Measurements from ENCODE around the gene MTFR1L.
"Not testable (repeated sequence)": the region's sequence is repeated elsewhere in the genome, so short reads cannot be mapped to it uniquely, and the experiment has no call there.

Gene MTFR1L

DNA sequence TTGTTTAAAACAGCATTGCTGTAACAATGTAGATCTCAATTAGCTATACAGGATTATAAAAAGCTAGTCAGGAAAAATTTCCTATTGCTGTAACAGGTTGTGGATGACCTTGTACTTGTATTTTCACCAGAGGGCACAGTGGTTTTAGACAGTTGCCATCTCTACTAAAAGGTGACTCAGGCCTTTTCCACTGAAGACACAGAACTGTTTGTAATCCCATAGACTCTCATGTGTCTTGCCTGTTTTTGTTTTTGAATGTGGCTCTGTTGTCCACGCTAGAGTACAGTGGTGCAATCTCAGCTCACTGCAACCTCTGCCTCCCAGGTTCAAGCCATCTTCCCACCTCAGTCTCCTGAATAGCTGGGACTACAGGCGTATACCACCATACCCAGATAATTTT is 5.9 kb downstream of the MTFR1L start:
- peak; percentile 70 for DNase-seq (ENCODE audit: low spot score)

DNA sequence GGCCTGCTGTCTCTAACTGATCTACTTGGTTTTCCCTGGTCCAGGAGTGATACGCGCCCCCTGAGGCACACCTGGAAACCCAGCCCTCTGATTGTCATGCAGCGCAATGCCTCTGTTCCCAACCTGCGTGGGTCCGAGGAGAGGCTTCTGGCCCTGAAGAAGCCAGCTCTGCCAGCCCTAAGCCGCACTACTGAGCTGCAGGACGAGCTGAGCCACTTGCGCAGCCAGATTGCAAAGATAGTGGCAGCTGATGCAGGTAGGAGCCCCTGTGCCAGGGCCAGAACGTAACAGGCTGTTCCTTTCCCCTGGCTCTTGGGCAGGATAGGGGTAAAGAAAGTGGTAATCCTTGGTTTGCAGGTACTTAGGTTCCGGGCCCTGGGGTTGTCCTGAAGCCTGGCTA is 6.8 kb downstream of the MTFR1L start:
- no peak for DNase-seq (ENCODE audit: low spot score)

DNA sequence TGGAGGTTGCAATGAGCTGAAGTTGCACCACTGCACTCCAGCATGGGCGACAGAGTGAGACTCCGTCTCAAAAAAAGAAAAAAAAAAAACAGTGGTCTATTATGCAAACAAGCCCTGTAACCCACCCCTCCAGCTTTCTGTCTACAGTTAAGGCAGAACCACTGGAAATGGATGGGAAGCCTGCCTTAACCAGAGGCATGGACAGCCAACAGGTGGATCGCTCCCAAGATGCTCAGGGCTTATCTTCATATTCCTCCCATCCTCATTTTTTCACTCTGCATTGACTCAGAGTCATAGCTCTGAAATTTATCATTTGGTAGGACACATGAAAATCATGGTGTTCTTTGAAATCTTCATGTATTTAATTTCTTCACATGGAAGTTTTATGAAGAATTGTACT is 8.7 kb downstream of the MTFR1L start:
- DNase-seq (ENCODE audit: low spot score), result no peak

DNA sequence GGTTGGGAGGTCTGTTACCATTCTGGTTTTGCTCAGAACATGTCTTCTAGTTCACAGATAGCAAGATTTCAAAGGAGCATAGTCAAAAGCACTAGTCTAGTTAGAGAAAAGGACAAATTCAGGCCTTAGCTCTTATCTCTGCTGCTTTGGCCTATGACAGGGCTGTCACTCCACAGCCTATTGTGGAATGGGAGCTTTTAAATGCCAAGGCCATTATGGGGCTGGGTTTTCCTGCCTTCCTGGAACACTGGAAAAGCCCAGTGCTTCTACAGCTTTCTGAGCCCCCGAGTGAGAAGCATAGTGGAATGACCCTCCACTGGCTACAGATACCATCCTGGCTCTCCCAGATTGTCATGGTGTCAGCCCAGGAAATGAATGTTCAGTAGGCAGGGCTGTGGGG is 9.3 kb downstream of the MTFR1L start:
- DNase-seq (ENCODE audit: low spot score), result no peak

DNA sequence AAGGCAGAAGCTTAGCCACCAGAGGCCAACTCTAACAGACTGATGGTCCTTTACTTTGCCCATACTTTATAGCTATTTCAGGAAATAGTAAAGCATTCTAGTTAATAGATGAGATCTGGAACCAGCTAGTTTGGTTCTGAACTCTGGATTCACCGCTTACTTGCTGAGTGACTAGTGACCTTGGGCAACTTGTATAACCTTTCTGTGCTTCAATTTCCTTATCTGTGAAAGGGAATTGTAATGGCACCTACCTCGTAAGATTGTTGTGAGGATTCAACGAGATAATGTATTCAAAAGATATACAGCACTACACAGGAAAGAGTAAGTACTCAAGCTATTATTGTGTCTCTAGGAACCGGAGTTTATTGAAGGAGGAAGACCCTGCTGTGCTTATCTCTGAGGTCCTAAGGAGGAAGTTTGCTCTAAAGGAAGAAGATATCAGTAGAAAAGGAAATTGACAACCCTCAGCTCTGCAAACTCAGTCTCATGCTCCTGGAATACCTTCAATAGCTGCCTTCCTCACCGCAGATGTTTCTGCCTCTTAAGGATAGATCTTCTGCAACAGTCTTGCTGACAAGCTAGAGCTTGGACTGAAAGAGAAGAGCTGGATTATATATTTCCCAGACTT is 11.9 kb downstream of the MTFR1L start:
- DNase-seq (ENCODE audit: low spot score), result no peak

DNA sequence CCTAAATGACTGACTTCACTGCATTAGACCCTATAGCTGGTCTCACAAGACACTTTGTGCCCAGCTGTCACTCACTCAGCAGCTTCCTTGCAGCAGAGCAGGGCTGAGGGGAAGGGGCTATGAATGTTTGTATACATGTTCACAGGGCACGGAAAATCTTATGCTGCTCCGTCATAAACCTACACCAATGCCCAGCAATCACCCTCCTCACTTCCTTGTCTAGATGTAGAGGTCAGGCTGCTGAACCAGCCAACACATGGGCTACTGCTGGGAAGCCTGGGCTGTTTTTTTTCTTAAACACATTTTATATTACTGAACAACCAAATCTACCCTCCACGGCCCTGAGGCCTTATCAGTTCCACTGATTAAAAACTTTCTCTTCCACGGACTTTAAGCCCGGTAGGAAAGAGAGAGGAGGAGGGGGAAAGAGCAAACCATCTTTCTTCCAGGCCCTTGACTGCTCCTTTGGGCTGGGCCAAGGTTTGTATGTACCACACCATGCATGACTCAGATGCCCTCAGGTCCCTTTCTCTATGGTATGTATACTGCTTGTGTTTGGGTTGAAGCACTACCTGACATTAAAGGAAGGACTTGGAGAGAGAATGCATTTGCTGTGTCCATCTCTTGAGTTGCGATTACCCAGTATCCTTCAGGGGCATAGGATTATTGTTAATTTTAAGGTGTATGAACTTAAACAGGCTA is 12.7 kb downstream of the MTFR1L start:
- no peak for DNase-seq (ENCODE audit: low spot score)

DNA sequence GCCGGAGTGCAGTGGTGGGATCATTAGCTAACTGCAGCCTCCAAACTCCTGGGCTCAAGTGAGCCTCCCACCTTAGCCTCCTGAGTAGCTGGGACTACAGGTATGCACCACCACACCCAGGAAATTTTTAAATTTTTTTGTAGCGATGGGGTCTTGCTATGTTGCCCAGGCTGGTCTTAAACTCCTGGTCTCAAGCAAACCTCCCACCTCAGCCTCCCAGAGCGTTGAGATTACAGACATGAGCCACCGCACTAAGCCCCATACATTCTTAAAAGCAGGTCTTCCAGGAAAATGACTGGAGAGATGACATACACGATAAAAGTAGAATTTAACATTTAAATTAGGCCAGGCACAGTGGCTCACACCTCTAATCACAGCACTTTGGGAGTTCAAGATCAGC is 13.4 kb downstream of the MTFR1L start:
- DNase-seq (ENCODE audit: low spot score), result no peak

DNA sequence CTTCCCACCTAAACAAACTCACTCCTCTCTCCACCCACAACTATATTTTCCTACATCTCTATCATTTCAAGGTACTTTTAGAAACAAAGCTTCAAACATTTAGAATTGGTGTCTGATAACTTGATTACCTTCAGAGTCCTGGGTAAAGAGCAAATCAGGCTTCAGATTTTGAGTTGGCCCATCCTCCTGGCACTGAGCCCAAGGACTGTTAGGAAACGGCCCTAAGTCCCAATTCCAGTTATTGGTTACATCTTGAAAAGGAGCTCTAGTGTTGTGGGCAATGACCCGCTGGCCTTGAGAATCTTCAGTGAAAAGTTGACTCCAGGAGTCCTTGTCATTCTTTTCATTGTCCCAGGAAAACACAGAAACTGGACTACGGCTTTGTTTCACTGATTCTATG is 15.1 kb downstream of the MTFR1L start:
- DNase-seq (ENCODE audit: low spot score), result no peak

DNA sequence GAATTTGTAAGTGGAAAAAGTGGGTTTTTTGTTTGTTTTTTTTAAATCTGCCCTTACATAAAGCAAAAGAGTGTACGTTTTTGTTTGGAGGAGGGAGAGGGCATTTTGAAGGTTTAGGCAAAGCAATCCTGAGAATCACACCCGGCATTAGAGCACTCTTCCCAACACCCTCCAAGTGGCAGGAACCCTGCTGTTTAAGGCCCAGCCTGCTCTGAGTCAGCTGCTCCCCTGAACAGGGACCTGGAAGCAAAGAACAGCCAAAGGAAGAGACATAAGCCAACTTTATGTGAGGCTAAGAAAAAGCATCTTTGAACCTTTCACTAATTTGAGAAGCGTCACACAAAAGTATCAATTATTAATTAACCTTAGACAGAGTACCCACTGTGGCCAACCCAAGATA is 16.9 kb downstream of the MTFR1L start:
- no peak for DNase-seq (ENCODE audit: low spot score)

DNA sequence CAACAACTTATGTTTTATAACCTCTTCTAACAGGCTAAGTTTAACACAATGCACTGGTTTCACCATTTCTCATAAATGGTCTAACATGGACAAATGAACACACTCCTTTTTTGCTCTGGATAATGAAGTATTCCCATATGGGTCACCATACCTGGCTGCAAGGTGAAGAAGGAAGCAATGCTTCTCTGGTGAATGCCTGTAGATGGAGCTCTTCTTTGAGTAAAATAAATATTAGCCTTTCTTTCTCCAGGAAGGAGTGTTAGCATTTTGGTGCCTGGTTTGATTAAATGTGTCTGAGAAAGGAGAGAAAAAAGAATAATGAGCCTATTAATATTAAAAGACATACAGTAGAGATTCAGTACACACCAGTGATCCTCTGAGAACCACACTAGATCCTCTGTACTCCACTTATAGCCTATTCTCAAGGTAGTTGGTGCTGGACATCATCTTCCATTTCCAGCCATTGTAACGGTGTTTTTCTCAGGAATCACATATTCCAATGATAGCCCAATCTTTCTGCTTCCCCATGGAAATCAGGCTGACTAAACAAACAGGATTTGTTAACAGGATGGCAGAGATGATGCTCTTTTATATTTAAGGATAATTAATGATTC is 17.6 kb downstream of the MTFR1L start:
- no peak for DNase-seq (ENCODE audit: low spot score)

DNA sequence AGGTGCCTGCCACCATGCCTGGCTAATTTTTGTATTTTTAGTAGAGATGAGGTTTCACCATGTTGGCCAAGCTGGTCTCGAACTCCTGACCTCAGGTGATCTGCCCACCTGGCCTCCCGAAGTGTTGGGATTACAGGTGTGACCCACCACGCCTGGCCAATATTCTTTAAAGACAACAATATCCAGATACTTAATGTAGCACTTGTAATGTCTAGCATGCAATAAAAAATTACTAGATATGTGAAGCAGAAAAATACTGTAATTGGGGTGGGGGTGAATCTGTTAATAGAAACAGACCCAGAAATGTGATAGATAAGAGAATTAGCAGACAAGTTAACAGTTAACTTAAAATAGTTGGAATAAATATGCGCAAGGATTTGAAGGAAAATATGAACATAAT is 20.1 kb downstream of the MTFR1L start:
- not testable (repeated sequence) for DNase-seq (ENCODE audit: low spot score)

DNA sequence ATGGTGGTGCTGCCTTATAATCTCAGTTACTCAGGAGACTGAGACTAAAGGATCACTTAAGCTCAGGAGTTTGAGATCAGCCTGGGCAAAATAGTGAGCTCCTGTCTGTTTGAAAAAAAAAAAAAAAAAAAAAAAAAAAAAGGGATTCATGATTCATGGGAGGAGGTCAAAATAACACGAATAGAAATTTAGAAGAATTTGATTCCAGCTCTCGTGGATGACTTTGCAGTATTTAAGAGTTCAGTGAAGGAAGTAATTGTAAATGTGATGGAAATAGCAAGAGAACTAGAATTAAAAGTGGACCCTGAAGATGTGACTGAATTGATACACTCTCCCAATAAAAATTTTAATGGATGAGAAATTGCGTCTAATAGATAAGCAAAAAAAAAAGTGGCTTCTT is 23.7 kb downstream of the MTFR1L start:
- no peak for DNase-seq (ENCODE audit: low spot score)

DNA sequence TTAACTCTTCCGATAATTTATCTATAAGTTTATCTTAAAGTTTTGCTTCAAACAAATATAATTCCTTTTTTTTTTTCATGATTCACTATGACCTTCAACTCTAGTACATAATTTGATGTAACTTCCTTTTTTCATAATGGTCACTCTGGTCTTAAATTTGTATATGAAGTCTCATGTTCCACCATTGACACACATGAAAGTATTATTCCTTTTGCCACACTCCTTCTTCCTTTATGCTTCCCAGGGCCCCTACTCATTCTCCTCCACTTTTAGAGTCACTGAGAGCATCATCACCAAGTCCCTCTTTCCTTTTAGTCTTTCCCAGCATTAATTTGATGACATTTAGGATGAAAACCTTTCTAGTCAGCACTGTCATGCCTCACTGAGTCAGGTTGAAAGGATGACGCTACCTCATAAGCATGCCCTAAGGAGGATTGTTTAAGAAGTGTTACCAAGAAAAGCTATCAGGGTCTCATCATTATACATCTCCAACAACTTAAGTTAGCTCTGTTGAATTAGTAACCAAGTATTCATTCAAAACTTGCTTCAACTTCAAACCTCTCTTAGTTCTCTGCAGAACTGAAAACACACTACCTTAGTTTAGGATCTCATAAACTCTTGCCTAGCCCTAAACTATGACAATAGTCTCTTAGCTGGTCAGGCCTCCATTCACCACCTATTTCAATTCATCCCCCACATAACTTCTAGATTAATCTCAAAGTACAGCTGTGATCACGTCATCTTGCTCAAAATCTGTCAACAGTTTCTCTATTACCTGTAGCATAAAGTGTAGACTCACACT is 25.0 kb downstream of the MTFR1L start:
- DNase-seq (ENCODE audit: low spot score), result no peak

DNA sequence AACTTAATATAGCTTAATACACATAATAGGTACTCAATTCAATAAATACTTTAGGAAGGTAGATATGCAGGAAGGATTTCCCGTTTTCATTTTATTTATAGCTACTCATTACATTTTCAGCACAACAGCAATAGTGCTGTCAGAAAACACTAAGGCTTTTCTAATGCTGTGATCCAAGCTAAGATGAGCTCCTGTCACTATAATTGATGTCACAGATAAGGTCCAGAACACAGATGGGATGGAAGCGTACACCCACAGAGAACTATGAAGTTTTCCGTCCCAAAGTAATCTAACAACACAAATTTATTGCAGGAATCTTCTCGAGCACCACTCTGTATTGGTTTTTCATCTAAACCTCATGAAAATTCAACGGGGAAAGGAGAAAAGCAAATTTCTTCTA is 25.9 kb downstream of the MTFR1L start:
- DNase-seq (ENCODE audit: low spot score), result no peak

DNA sequence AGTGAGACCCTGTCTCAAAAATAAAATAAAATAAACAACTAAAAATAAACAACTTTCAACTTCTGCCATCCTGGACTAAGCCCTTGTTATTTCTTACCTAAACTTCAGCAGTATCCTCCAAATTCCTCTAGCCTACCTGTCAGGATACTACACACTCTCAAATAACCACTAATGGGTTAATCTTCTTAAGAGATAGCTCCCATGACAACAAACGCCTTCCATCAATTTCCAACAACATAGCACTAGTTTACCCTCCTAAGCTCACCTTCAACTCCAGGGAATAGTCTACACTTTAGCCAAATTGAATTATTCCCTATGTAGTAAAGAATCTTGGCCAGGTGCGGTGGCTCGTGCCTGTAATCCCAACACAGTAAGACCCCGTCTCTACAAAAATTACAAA is 28.2 kb downstream of the MTFR1L start:
- no peak for DNase-seq (ENCODE audit: low spot score)

DNA sequence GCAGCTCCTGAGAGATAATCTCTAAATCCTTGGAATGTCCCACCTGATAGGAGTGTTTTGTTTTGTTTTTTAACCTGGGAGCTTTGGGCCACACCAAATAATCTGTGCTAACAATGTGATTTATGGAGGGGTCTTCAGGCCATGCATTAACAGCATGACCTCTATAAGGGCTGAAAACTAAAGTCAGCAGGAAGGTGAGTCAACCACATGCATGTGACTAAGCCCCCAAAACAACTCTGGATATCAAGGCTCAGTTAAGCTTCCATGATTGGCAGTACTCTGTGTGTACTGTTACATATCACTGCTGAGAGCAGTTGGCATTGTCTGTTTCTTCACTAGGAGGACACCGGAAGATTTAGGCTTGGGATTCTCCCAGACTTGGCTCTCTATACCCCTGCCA is 28.8 kb downstream of the MTFR1L start:
- no peak for DNase-seq (ENCODE audit: low spot score)

DNA sequence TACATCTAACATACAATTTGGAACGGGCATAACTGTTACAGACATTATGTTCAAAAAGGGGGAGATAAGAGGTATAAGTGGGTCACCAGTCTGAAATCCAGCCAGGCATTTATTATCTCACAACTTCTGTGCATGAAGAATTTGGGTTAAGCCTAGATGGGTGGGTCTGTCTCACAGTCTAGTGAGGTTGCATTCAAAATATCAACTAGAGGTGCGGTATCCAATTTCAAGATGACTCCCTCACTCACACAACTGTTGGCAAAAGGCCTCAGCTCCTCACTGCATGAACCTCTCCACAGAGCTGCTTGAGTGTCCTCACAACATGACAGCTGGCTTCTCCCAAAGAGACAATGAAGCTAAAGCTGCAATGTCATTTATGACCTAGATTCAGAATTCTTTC is 34.8 kb downstream of the MTFR1L start:
- DNase-seq (ENCODE audit: low spot score), result no peak

DNA sequence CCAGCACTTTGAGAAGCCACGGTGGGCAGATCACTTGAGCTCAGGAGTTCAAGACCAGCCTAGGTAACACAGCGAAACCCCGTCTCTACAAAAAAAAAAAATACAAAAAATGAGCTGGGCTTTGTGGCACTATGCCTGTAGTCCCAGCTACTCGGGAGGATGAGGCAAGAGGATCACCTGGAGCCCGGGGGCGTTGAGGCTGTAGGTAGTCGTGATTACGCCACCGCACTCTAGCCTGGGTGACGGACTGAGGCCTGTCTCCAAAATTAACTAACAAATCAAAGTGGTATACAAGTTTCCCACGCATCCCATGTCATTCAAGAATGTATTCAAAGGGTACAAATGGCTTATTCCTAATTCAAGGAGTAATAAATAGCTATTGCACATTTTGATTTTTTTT is 37.1 kb downstream of the MTFR1L start:
- no peak for DNase-seq (ENCODE audit: low spot score)

DNA sequence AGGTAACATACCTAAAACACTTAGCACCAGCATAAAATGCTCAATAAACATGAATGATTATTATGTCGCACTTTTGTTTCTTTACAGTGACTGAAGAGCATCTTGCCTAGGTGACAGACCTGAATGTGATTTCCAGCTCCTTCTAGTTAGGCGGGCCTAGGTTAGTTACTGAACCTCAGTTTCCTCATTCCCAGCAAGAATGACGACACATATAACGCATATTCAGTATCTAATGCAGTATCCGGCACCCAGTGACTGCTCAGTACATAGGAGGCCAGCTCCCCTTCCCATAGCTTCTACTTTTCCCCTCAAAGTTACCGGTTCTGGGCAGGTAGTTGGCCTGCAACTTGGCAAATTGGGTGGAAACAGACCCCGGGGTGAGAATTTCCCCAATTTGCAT is 38.7 kb downstream of the MTFR1L start:
- no peak for DNase-seq (ENCODE audit: low spot score)

DNA sequence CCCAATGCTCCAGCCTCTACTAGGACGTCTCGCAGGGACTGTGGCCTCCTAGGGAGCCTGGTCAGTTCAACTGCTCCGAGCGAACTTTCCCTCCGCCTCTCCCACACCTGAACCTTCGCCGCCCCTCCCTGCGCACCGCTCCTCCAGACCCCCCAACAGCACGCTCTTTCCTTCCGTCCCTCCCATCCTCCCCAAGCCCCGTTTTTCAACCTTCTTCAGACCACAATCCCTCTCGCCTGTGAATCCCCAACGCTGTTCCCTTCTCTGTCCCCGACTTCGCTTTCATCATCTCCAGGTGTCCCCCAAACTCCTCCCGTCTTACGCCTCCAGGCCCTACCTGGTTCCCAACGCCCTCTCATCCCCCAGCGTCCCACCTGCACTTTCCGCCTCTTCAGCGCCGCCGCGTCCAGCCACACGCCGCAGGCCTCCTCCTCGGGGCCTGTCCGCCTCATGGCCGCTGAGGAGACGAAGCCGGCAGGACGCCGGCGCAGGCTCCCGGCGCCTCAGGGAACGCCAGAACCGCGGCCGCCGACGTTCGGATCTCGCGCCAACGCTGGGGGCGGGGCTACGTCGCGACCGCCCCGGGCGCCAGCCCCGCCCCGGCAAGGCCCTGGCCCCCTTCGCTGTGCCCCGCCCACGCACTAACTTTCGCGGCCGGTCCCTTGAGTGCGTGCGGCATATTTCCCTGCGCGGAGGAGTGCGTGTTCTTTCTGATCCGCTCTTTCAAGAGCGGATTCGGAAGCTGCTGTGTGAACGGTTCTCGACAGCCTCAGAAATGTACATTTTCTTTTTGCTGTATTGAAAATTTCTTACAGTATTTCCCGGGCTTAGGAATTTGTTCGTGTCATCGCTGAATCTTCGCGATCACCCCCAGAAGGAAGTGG is 39.4 kb downstream of the MTFR1L start, which contains the start of gene AUNIP:
Gene AUNIP, minus strand, starts transcription at position 552 of the 884 bp plus-strand sequence. Its CDS starts 100 bp downstream, at position 452.
- DNase-seq (ENCODE audit: low spot score), result peak; percentile 63
